22Rv1 (cell line): ENCODE measurements around the gene DDI2.

ENCODE experiments used
- CTCF ChIP-seq: fragments of 450-650 bp; IDR thresholded peaks from 2 replicates; pipeline ENCODE4 v1.5.1; 2017; ENCODE audit warnings: mild to moderate bottlenecking
- ZFX ChIP-seq: fragments of 450-650 bp; IDR thresholded peaks from 2 replicates; pipeline ENCODE4 v1.6.1; 2017; ENCODE audit warnings: antibody characterized with exemption, borderline replicate concordance

- no peak for TF ChIP-seq CTCF
- no peak for TF ChIP-seq ZFX
Observed at GRCh38 chr1:15620155-15620545, 2.9 kb downstream of the DDI2 start.
